ENCODE measurements around the gene KLHL30.

Gene KLHL30

GRCh38 chr2:238117199-238118154 lies 21.0 kb upstream of the KLHL30 start:
- no peak for DNase-seq (ENCODE audit: low read depth in 2 of 2, low spot score in 1 of 2)

- no peak for DNase-seq (ENCODE audit: low read depth in 2 of 2, low spot score in 1 of 2)
Measured at GRCh38 chr2:238119756-238120462, 18.6 kb upstream of the KLHL30 start.

GRCh38 chr2:238120463-238121298 lies 17.8 kb upstream of the KLHL30 start:
- DNase-seq (ENCODE audit: low read depth in 2 of 2, low spot score in 1 of 2), result no peak

- no peak for DNase-seq (ENCODE audit: low read depth in 2 of 2, low spot score in 1 of 2)
Measured at GRCh38 chr2:238121511-238122286, 16.8 kb upstream of the KLHL30 start.

- DNase-seq (ENCODE audit: low read depth in 2 of 2, low spot score in 1 of 2), result no peak
Measured at GRCh38 chr2:238122287-238123217, 15.9 kb upstream of the KLHL30 start.

GRCh38 chr2:238123218-238123971 lies 15.1 kb upstream of the KLHL30 start:
- DNase-seq (ENCODE audit: low read depth in 2 of 2, low spot score in 1 of 2), result no peak

GRCh38 chr2:238123991-238124470 lies 14.4 kb upstream of the KLHL30 start:
- DNase-seq (ENCODE audit: low read depth in 2 of 2, low spot score in 1 of 2), result no peak

- no peak for DNase-seq (ENCODE audit: low read depth in 2 of 2, low spot score in 1 of 2)
Measured at GRCh38 chr2:238124488-238125126, 13.9 kb upstream of the KLHL30 start.

- no peak for DNase-seq (ENCODE audit: low read depth in 2 of 2, low spot score in 1 of 2)
Measured at GRCh38 chr2:238125127-238125885, 13.2 kb upstream of the KLHL30 start.

GRCh38 chr2:238126338-238126737 lies 12.1 kb upstream of the KLHL30 start:
- no peak for DNase-seq (ENCODE audit: low read depth in 2 of 2, low spot score in 1 of 2)

GRCh38 chr2:238126775-238127164 lies 11.7 kb upstream of the KLHL30 start:
- no peak for DNase-seq (ENCODE audit: low read depth in 2 of 2, low spot score in 1 of 2)

GRCh38 chr2:238127165-238128060 lies 11.1 kb upstream of the KLHL30 start:
- DNase-seq (ENCODE audit: low read depth in 2 of 2, low spot score in 1 of 2), result no peak

- no peak for DNase-seq (ENCODE audit: low read depth in 2 of 2, low spot score in 1 of 2)
Measured at GRCh38 chr2:238128061-238128440, 10.4 kb upstream of the KLHL30 start.

- DNase-seq (ENCODE audit: low read depth in 2 of 2, low spot score in 1 of 2), result no peak
Measured at GRCh38 chr2:238128534-238129001, 9.9 kb upstream of the KLHL30 start.

- DNase-seq (ENCODE audit: low read depth in 2 of 2, low spot score in 1 of 2), result no peak
Measured at GRCh38 chr2:238129166-238130010, 9.1 kb upstream of the KLHL30 start.

Measured in stimulated activated CD8-positive, alpha-beta memory T cell treated with anti-CD3 and anti-CD28 coated beads, Interleukin-4, amount 100 ng/mL, for 4 hours (primary cell).